SU-DHL-6 (cell line): ENCODE results near the gene RPTOR.

ENCODE experiments used
- H2AFZ ChIP-seq: fragments of 200-600 bp; sonication (generic); 2 replicates; pipeline ENCODE4 v1.6.1; 2014; ENCODE audit warnings: low read depth, mild to moderate bottlenecking, moderate library complexity, mixed read lengths, antibody characterized with exemption, low read length; ENCODE audit not compliant: severe bottlenecking
- H3F3A ChIP-seq: fragments of 200-600 bp; shearing (Covaris generic); 2 replicates; pipeline ENCODE4 v1.6.0; 2016; ENCODE audit warnings: antibody characterized with exemption, mild to moderate bottlenecking; ENCODE audit not compliant: insufficient read depth
- H3K27ac ChIP-seq: fragments of 200-600 bp; sonication (generic); 2 replicates; pipeline ENCODE4 v1.5.1; 2016; ENCODE audit warnings: low read depth, mild to moderate bottlenecking, low read length, moderate library complexity, mixed read lengths
- H3K27me3 ChIP-seq: fragments of 200-600 bp; sonication (generic), shearing (Covaris generic); 2 replicates; pipeline ENCODE4 v1.6.0; 2014; ENCODE audit warnings: mild to moderate bottlenecking, low read length
- H3K36me3 ChIP-seq: fragments of 200-600 bp; sonication (generic); 2 replicates; pipeline ENCODE4 v1.6.1; 2014; ENCODE audit warnings: mild to moderate bottlenecking, low read length, mixed read lengths
- H3K4me2 ChIP-seq: fragments of 300-600, 200-600 bp; shearing (Covaris generic), sonication (generic); 2 replicates; pipeline ENCODE4 v1.6.0; 2014; ENCODE audit warnings: low read length, low read depth, mild to moderate bottlenecking; ENCODE audit not compliant: poor library complexity, severe bottlenecking
- H3K4me3 ChIP-seq: fragments of 200-600 bp; sonication (generic); 2 replicates; pipeline ENCODE4 v1.5.1; 2014; ENCODE audit warnings: antibody characterized with exemption, low read length, mild to moderate bottlenecking, mixed read lengths; ENCODE audit not compliant: insufficient read depth, poor library complexity, severe bottlenecking
- H3K79me2 ChIP-seq: fragments of 200-600 bp; sonication (generic); 2 replicates; pipeline ENCODE4 v1.6.1; 2014; ENCODE audit warnings: mild to moderate bottlenecking, low read length, moderate library complexity; ENCODE audit not compliant: insufficient read depth
- H3K9ac ChIP-seq: fragments of 200-600 bp; sonication (generic); 2 replicates; pipeline ENCODE4 v1.7.0; 2014; ENCODE audit warnings: mild to moderate bottlenecking, low read length
- H3K9me2 ChIP-seq: fragments of 200-600 bp; sonication (generic); replicated peaks from 2 replicates; pipeline ENCODE4 v1.6.1; 2014; ENCODE audit warnings: low read length; ENCODE audit not compliant: insufficient read depth
- H3K9me3 ChIP-seq: fragments of 200-600 bp; sonication (generic); 2 replicates; pipeline ENCODE4 v1.6.1; 2014; ENCODE audit warnings: low read length, mixed read lengths; ENCODE audit not compliant: insufficient read depth
- H4K20me1 ChIP-seq: fragments of 200-600 bp; sonication (generic); 2 replicates; pipeline ENCODE4 v1.6.1; 2014; ENCODE audit warnings: low read depth, mild to moderate bottlenecking, antibody characterized with exemption, low read length, moderate library complexity, mixed read lengths
- CTCF ChIP-seq: fragments of 200-600 bp; sonication (generic); IDR thresholded peaks from one replicate; pipeline ENCODE4 v1.5.1; 2017; ENCODE audit warnings: antibody characterized with exemption, mild to moderate bottlenecking, low read length, moderate library complexity; ENCODE audit not compliant: insufficient read depth, poor library complexity, severe bottlenecking
- EZH2phosphoT487 ChIP-seq: fragments of 200-600 bp; sonication (generic), shearing (Covaris generic); conservative IDR thresholded peaks from 2 replicates; pipeline ENCODE4 v1.6.1; 2018; ENCODE audit warnings: mild to moderate bottlenecking, antibody characterized with exemption, low read length, moderate library complexity, mixed read lengths

Gene RPTOR

DNA sequence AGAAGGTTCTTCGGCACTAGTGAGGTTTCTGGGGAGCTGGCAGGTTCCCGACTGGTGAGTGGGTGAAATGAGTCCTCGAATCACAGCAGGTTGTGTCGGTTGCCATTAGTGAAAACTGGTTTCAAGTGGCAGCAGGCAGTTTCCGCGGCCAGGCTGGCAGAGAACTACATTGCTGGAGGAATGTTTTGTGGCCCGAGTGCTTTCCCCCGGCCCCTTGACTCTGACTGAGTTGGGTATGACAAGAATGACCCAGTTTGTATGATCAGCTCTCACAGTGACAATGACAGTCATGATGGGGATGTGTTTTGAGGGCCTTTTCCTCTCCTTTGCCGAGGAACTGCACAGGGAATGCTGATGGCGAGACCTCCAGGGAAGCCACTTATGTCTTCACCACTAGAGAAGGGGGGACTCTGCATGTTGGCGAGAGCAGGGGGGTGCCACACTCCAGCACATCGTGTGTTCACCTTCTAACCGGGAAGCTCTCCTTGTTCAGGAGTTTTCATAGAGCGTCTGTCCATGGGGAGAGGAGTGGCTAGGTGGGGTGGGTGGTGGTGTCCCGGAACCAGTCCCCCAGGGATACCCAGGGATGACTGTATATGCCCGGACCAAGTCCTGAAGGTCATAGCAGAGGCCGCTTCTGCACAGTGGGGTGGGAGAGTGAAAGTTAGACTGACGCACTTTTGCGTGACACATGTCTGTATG, 241.0 kb downstream of the RPTOR start:
- no peak overlapping the region for H3K4me2 ChIP-seq
- no peaks in the 10 kb centered on the region for H4K20me1 ChIP-seq

GRCh38 chr17:80786470-80786869, 241.8 kb downstream of the RPTOR start:
- H3F3A ChIP-seq, result no peaks in the 10 kb centered on the region
- no peaks in the 10 kb centered on the region for H3K36me3 ChIP-seq
- no peaks in the 10 kb centered on the region for H3K9me2 ChIP-seq
- no peak for TF ChIP-seq CTCF
- no peak overlapping the region for H3K27ac ChIP-seq
- no peak overlapping the region for H2AFZ ChIP-seq
- no peaks in the 10 kb centered on the region for H4K20me1 ChIP-seq
- H3K4me3 ChIP-seq, result no peak overlapping the region
- no peaks in the 10 kb centered on the region for H3K27me3 ChIP-seq
- no peaks in the 10 kb centered on the region for H3K9me3 ChIP-seq
- no peak overlapping the region for H3K4me2 ChIP-seq
- H3K9ac ChIP-seq, result no peak overlapping the region
- no peaks in the 10 kb centered on the region for H3K79me2 ChIP-seq

More for the DNA sequence above, 241.0 kb downstream of the RPTOR start:
- H3K9me2 ChIP-seq, result no peaks in the 10 kb centered on the region
- H2AFZ ChIP-seq, result no peak overlapping the region
- H3K9me3 ChIP-seq, result no peaks in the 10 kb centered on the region
- no peaks in the 10 kb centered on the region for H3K27me3 ChIP-seq
- no peaks in the 10 kb centered on the region for H3K79me2 ChIP-seq
- H3K9ac ChIP-seq, result no peak overlapping the region
- no peak overlapping the region for H3K27ac ChIP-seq
- H3K4me3 ChIP-seq, result no peak overlapping the region
- TF ChIP-seq EZH2phosphoT487 (no peak), CTCF (no peak)
- no peaks in the 10 kb centered on the region for H3K36me3 ChIP-seq
- no peaks in the 10 kb centered on the region for H3F3A ChIP-seq

GRCh38 chr17:80786887-80787286, 242.2 kb downstream of the RPTOR start:
- H3K9ac ChIP-seq, result no peak overlapping the region
- H4K20me1 ChIP-seq, result no peaks in the 10 kb centered on the region
- H3K27ac ChIP-seq, result no peak overlapping the region
- no peaks in the 10 kb centered on the region for H3K79me2 ChIP-seq
- H3K4me2 ChIP-seq, result no peak overlapping the region
- H2AFZ ChIP-seq, result no peak overlapping the region
- no peak for TF ChIP-seq EZH2phosphoT487
- TF ChIP-seq CTCF, result no peak
- no peaks in the 10 kb centered on the region for H3K36me3 ChIP-seq
- no peaks in the 10 kb centered on the region for H3K9me3 ChIP-seq
- H3K27me3 ChIP-seq, result no peaks in the 10 kb centered on the region
- H3K9me2 ChIP-seq, result no peaks in the 10 kb centered on the region
- H3F3A ChIP-seq, result no peaks in the 10 kb centered on the region
- H3K4me3 ChIP-seq, result no peak overlapping the region
